ENCODE results near the gene PDPN.

DNA sequence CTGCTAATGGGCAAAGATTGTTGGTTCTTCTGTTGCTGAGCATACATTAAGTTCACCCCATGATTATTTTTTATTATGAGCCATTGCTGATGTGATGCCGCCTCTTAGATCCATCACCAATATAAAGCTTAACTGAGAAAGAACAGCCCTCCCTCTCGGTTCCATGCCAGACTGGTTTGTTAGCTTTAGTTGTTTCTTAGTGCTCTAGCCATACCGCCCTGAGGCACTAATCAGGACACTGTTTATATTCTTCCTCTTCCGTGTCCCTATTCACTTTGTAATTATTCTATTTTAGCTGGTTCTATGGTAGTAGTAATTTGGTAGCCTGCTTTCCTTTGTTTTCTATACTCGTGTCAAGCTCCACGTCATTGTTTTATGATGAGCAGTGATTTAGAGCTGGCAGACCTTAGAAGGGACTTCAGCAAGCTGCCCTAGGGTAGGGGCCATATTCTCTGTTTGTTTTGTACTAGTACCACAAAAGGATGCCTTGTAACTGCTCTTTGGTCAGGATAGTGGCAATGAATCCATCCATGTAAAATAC, 27.3 kb upstream of the PDPN start:
- TF ChIP-seq, protein P1, sequence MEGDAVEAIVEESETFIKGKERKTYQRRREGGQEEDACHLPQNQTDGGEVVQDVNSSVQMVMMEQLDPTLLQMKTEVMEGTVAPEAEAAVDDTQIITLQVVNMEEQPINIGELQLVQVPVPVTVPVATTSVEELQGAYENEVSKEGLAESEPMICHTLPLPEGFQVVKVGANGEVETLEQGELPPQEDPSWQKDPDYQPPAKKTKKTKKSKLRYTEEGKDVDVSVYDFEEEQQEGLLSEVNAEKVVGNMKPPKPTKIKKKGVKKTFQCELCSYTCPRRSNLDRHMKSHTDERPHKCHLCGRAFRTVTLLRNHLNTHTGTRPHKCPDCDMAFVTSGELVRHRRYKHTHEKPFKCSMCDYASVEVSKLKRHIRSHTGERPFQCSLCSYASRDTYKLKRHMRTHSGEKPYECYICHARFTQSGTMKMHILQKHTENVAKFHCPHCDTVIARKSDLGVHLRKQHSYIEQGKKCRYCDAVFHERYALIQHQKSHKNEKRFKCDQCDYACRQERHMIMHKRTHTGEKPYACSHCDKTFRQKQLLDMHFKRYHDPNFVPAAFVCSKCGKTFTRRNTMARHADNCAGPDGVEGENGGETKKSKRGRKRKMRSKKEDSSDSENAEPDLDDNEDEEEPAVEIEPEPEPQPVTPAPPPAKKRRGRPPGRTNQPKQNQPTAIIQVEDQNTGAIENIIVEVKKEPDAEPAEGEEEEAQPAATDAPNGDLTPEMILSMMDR (IDR thresholded peaks at IDR 0.05): no peak
- TF ChIP-seq SMC3 (IDR thresholded peaks at IDR 0.05; ENCODE audit: low read depth, low read length) (no peak), CHD2 (IDR thresholded peaks at IDR 0.05; ENCODE audit: low read length, partially characterized antibody) (no peak), POLR2AphosphoS5 (IDR thresholded peaks at IDR 0.05; ENCODE audit: low read depth, low read length) (no peak), RAD21 (IDR thresholded peaks at IDR 0.05; ENCODE audit: low read length) (no peak)
